ENCODE results near the gene IFI27.

The IFI27 gene

GRCh38 chr14:94144765-94145164 is 34.2 kb downstream of the IFI27 start:
- peak overlapping the region; percentile 70 for H2AFZ ChIP-seq (ENCODE audit: low read length)
- no peak overlapping the region for H3K4me2 ChIP-seq (ENCODE audit: low read depth, low read length, poor library complexity, severe bottlenecking)
- H3K4me1 ChIP-seq (ENCODE audit: insufficient read depth, low read length, poor library complexity, severe bottlenecking) = peaks cover 11% of the 10 kb centered on the region
- no peaks in the 10 kb centered on the region for H3K9me2 ChIP-seq (replicated peaks; ENCODE audit: low read depth, low read length)
- no peak overlapping the region for H3K4me3 ChIP-seq (ENCODE audit: low read length, poor library complexity, severe bottlenecking)
- no peaks in the 10 kb centered on the region for H3K36me3 ChIP-seq (ENCODE audit: insufficient read depth, low read length)
- no peaks in the 10 kb centered on the region for H3F3A ChIP-seq (ENCODE audit: low read depth)
- no peak for TF ChIP-seq CTCF (conservative IDR thresholded peaks at IDR 0.05; ENCODE audit: low read length)
- TF ChIP-seq EZH2phosphoT487 (IDR thresholded peaks at IDR 0.05; ENCODE audit: borderline replicate concordance) = no peak
- no peaks in the 10 kb centered on the region for H4K20me1 ChIP-seq (ENCODE audit: insufficient read depth, low read length, poor library complexity, severe bottlenecking)
- no peaks in the 10 kb centered on the region for H3K79me2 ChIP-seq (ENCODE audit: insufficient read depth, low read length)
- no peak overlapping the region for H3K9ac ChIP-seq (ENCODE audit: low read depth, low read length, poor library complexity, severe bottlenecking)
- H3K27me3 ChIP-seq (ENCODE audit: insufficient read depth, low read length, poor library complexity, severe bottlenecking) = no peaks in the 10 kb centered on the region
- no peaks in the 10 kb centered on the region for H3K9me3 ChIP-seq (ENCODE audit: insufficient read depth, low read depth, low read length)

GRCh38 chr14:94145902-94146527 is 35.5 kb downstream of the IFI27 start:
- peak overlapping the region; percentile 59 for H2AFZ ChIP-seq (ENCODE audit: low read length)

GRCh38 chr14:94152676-94153075 is 42.1 kb downstream of the IFI27 start:
- Histone ChIP-seq H3K79me2 (ENCODE audit: insufficient read depth, low read length) (no peaks in the 10 kb centered on the region), H3K27me3 (ENCODE audit: insufficient read depth, low read length, poor library complexity, severe bottlenecking) (no peaks in the 10 kb centered on the region), H3K9me2 (replicated peaks; ENCODE audit: low read depth, low read length) (no peaks in the 10 kb centered on the region), H3K4me3 (ENCODE audit: low read length, poor library complexity, severe bottlenecking) (no peak overlapping the region), H3K36me3 (ENCODE audit: insufficient read depth, low read length) (no peaks in the 10 kb centered on the region), H3K4me1 (ENCODE audit: insufficient read depth, low read length, poor library complexity, severe bottlenecking) (no peaks in the 10 kb centered on the region), H3K4me2 (ENCODE audit: low read depth, low read length, poor library complexity, severe bottlenecking) (no peak overlapping the region), H4K20me1 (ENCODE audit: insufficient read depth, low read length, poor library complexity, severe bottlenecking) (no peaks in the 10 kb centered on the region), H3F3A (ENCODE audit: low read depth) (no peaks in the 10 kb centered on the region), H3K9me3 (ENCODE audit: insufficient read depth, low read depth, low read length) (no peaks in the 10 kb centered on the region), H2AFZ (ENCODE audit: low read length) (no peak overlapping the region), H3K9ac (ENCODE audit: low read depth, low read length, poor library complexity, severe bottlenecking) (no peak overlapping the region)
- TF ChIP-seq CTCF (conservative IDR thresholded peaks at IDR 0.05; ENCODE audit: low read length) (no peak), EZH2phosphoT487 (IDR thresholded peaks at IDR 0.05; ENCODE audit: borderline replicate concordance) (no peak)

More at GRCh38 chr14:94145902-94146527, 35.5 kb downstream of the IFI27 start:
- Histone ChIP-seq H3K27me3 (ENCODE audit: insufficient read depth, low read length, poor library complexity, severe bottlenecking) (no peaks in the 10 kb centered on the region), H3K9me2 (replicated peaks; ENCODE audit: low read depth, low read length) (no peaks in the 10 kb centered on the region), H4K20me1 (ENCODE audit: insufficient read depth, low read length, poor library complexity, severe bottlenecking) (no peaks in the 10 kb centered on the region), H3K4me2 (ENCODE audit: low read depth, low read length, poor library complexity, severe bottlenecking) (no peak overlapping the region), H3K79me2 (ENCODE audit: insufficient read depth, low read length) (no peaks in the 10 kb centered on the region), H3K9me3 (ENCODE audit: insufficient read depth, low read depth, low read length) (no peaks in the 10 kb centered on the region), H3K36me3 (ENCODE audit: insufficient read depth, low read length) (no peaks in the 10 kb centered on the region), H3F3A (ENCODE audit: low read depth) (no peaks in the 10 kb centered on the region), H3K4me3 (ENCODE audit: low read length, poor library complexity, severe bottlenecking) (no peak overlapping the region), H3K4me1 (ENCODE audit: insufficient read depth, low read length, poor library complexity, severe bottlenecking) (peaks cover 11% of the 10 kb centered on the region), H3K9ac (ENCODE audit: low read depth, low read length, poor library complexity, severe bottlenecking) (no peak overlapping the region)
- TF ChIP-seq CTCF (conservative IDR thresholded peaks at IDR 0.05; ENCODE audit: low read length) (no peak), EZH2phosphoT487 (IDR thresholded peaks at IDR 0.05; ENCODE audit: borderline replicate concordance) (no peak)
